Transverse colon (tissue), 4 donors: ENCODE measurements around the gene KRTAP4-9.
"Not testable (repeated sequence)": the region's sequence is repeated elsewhere in the genome, so short reads cannot be mapped to it uniquely, and the experiment has no call there.

Experiments used
- CTCF ChIP-seq, 5 experiments: fragments of 200-600 bp in 3 of 5; fragments of 450-650 bp in 2 of 5; sonication (generic) in 3 of 5; IDR thresholded peaks; 1 replicate in 2 of 5; 2 replicates in 3 of 5; pipeline ENCODE4 v1.5.1; 2016 to 2017; ENCODE audit warnings: antibody characterized with exemption in 5 of 5, inconsistent platforms in 3 of 5, mild to moderate bottlenecking in 2 of 5, moderate library complexity in 1 of 5
- POLR2A ChIP-seq: fragments of 450-650 bp; IDR thresholded peaks from one replicate; pipeline ENCODE4 v1.6.1; 2016; ENCODE audit warnings: antibody characterized with exemption, mild to moderate bottlenecking, moderate library complexity
- POLR2AphosphoS5 ChIP-seq, 3 donors: sonication (generic); formaldehyde crosslinking; IDR thresholded peaks; one replicate each; pipeline ENCODE4 v1.6.1; 2016; ENCODE audit warnings: antibody characterized with exemption in 3 of 3

GRCh38 chr17:41099682-41100480 is 5.3 kb upstream of the KRTAP4-9 start:
- TF ChIP-seq POLR2A; POLR2AphosphoS5 (IDR thresholded peaks at IDR 0.05); CTCF (IDR thresholded peaks at IDR 0.05): not testable (repeated sequence)
